ENCODE data around the gene SERP2.

DNA sequence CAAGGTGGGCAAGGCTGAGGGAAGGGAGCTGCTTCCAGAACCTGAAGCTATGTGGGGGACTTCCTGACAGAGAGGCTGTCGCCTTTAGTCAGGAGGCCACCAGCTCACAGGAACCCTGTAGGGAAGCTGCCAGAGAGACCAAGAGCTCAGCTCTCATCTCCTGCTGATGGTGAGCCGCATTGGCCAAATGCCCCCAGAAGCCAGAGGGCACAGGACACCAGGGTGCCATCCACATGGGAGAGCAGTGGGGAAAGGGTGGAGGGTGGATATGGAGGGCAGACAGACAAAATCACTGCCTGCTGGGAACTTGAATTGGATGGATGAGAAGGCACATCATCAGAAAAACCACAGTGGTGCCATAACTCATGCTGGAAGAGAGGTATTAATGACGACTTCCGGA, 36.0 kb downstream of the SERP2 start:
- TF ChIP-seq POLR2AphosphoS5 (IDR thresholded peaks at IDR 0.05), result no peak
- TF ChIP-seq, protein P1, sequence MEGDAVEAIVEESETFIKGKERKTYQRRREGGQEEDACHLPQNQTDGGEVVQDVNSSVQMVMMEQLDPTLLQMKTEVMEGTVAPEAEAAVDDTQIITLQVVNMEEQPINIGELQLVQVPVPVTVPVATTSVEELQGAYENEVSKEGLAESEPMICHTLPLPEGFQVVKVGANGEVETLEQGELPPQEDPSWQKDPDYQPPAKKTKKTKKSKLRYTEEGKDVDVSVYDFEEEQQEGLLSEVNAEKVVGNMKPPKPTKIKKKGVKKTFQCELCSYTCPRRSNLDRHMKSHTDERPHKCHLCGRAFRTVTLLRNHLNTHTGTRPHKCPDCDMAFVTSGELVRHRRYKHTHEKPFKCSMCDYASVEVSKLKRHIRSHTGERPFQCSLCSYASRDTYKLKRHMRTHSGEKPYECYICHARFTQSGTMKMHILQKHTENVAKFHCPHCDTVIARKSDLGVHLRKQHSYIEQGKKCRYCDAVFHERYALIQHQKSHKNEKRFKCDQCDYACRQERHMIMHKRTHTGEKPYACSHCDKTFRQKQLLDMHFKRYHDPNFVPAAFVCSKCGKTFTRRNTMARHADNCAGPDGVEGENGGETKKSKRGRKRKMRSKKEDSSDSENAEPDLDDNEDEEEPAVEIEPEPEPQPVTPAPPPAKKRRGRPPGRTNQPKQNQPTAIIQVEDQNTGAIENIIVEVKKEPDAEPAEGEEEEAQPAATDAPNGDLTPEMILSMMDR (IDR thresholded peaks at IDR 0.05), result no peak
